ENCODE measurements around the gene SLC6A18.

SLC6A18 gene

DNA sequence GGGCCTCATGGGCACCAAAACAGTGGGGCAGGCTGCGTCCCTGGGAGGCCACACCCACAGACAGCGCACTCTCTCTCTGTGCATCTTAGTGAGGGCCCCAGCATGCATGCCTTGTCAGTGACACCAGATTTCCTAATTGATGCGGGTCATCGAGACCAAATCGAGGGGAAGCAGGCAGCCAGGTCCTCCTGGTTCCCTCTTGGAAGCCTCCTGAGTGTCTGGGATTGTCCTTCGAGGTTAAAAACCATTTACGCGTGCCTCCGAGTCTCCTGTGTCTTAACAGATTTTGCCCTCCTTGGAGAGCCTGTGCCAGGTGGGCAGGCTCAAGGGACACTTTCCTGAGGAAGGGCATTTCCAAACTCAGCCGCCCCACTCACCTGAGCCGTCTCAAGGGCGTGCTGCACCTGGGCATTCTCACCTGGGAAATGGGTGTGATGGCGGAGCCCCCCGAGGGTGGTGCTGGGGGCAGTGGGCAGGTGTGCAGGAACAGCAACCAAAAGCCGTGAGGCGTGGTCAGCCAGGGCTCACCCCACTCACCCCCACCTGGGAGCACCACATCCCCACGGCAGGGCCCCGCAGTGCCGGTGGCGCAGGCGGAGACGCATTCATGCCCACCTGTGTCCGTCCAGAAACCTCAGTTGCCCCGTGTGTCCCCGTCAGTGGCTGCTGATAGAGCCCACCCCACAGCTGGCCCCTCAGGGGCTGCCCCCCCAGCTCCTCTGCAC, 21.1 kb upstream of the SLC6A18 start:
- DNase-seq: no peak

DNA sequence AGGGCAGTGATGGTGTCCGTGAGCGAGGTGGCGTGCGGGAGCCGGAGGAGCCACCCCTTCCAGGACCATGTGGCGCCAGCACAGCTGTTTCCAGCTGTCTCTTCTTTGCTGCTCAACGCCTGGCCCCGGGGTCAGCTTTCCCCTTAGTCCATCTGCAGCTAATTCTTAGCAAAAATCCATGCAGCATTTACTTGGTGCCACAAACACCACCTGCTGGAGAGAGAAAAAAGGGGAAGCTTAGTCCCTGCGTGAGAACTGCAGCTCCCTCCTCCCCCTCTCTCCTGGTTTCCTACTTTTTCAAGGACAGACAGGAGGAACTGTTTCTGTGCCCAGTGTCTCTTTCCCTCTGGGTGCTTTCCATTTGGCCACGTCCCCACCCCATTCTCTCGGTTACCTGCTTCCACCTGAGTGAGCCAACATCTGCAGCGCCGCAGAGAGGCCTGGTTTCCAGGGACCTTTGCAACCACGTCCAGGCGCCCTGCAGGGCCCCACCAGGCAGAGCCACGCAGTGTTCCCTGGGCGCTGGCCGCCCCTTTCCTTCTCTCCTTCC, 20.4 kb upstream of the SLC6A18 start:
- DNase-seq: no peak

DNA sequence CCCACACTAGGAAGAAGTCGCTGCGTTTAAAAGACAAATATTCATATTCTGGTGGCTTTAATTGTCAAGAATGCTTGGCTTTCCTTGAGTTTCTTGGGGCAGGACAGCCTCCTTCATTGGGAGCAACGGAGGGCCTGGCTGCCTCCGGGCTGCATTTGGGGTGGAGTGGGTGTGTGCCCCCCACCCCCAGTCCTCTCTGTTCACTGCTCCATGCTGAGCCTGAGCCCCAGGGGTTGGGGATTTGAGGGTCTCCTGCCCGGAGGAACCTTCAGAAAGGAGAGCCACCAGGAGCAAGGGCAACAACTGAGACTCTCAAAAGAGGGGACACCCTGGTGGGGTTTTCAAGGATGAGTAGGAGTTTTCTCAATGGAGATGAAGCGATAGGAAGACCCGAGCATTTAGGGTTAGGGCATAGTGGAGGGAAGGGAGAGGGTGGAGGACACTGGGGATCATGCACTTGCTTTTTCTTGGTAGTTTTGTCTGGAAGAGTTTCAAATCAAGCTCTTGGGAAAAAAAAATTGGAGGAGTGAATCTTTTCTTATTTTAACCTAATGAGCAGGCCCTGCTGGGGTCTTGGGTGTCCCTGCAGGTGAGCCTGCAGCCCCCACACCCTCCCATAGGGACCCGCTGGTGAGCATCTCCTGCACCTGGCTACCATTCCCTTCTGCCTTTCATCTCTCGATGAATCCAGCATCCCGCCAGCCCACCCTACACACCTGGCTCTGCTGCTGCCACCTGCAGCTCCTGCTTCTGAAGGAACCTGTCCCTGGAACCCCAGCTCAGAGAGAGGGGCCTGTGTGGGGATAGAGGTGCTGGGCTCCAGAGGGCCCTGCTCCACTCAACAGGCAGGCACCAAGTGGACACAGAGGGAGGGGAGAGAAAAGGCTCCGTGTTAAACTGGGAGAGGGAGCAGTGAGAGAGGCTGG, 19.7 kb upstream of the SLC6A18 start:
- no peak for DNase-seq

DNA sequence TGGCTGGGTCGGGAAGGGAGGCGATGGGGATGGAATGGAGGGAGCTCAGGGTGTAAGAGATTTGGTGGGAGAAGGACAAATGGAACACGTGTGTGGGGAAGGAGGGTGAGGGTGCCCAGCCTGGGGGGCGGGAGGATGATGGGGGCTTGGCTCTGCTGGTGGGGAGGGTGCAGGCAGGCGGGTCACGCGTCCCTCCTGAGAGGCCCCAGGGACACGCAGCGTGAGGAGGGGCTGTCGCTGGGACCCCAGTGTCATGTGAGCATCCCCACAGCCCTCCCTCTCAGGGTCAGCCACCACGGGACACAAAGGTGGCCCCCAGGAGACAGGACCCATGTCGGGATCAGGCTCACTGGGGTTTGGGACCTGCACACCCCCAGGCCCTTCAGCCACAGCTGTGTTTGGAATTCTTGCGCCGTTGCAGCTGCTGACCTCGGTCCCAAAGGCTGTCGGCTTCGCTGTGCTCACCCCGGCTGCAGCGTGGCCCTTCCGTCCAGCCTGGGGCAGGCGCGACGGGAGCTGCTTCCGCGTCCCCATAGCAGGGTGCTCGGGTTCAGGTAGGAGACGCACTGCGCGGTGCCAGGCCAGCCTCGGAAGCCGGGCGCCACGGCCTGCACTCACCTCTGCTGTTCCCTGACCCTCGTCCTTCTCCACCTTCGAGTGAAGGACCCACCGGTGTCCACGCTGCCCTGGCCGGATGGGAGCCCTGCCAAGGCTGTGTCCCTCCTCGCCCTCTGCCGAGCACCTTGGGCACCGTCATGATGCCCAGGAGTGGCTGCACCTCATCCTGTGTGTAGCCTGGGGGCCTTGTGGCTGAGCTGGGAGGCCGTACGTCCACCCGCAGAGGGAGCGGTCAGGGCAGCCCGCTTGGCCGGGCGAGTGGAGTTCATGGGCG, 18.4 kb upstream of the SLC6A18 start:
- no peak for DNase-seq

DNA sequence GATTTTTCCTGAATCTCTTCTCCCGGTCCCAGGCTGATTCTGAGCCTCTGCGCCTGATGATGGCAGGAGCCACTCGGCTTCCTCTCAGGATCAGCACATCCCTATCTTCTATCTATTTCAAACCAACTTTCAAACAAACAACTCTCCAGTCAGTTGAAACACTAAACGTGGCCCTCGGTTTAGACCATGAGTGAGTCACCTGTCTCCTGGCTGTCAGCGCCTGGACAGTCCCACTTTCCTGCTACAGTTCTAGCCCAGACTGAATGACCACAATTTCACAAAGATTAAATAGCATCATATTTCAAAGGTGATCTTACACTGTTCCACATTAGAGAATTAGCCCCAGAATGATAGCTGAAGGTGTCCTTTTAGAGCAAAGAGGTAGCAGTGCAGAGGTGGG, 17.6 kb upstream of the SLC6A18 start:
- DNase-seq: no peak

DNA sequence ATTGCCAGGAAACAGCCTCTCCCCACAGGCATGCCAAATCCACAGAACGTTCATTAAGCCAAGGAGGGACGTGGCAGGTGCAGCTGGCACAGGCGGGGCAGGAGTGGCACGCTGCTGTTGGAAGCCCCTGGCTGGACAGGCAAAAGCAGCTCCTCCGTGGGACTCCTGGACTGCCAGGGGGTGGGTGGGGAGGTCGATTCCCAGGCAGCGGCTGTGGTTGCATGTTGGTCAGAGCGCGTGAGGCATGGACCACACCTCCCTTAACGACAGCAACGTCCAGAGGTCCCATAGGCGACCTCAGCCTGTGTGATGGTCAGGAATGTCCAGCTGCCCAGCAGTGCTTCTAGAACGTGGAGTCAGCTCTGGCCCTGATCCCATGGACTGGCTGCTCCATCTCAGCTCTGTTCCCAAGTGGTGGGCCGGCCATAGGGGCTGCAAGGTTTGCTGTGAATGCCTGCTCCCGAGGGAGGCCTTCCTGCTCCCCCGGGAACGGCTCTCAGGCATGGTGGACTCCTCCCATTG, 16.9 kb upstream of the SLC6A18 start:
- no peak for DNase-seq

DNA sequence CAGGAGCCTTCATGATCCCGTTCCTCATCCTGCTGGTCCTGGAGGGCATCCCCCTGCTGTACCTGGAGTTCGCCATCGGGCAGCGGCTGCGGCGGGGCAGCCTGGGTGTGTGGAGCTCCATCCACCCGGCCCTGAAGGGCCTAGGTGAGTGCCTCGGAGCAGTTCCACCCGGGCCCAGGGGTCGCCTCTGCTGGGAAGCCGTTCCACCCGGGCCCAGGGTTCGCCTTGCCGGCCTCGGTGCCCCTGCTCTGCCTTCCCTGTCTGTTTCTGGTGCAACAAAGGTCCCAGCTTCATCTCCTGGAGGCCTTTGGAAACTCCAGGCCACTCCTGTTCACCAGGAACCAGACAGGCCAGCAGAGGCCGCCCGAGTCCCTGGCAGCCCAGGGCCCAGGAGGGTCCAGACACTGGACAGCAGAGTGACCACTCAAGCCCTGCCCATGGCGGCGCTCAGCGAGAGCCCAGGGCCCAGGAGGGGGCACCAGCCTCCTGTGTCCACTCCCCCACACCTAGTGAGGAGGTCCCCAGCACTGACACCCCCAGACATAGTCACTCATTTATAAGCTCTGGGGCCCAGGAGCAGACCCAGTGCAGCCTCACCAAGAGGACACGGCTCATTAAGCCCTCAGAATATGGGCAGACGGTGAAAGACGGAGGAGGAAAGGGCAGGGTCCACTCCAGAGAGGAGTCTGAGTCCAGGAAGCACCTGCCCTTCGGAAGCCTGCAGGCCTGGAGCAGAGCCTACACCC, 16.3 kb upstream of the SLC6A18 start:
- DNase-seq: no peak

DNA sequence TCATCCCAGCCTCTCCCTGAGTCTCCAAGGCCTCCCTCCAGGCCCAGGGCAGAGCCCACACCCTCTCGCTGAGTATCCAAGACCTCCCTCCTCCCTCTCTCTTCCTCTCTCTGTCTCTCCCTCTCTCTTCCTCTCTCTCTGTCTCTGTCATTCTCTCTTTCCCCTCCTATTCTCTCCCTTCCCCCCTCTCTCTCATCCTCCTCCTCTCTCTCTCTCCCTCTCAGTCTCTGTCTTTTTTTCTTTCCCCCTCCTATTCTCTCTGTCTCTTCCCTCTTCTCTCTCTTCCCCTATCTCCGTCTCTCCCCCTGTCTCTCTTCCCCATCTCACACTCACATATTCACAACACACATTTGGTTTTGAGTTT, 15.7 kb upstream of the SLC6A18 start:
- no peak for DNase-seq

DNA sequence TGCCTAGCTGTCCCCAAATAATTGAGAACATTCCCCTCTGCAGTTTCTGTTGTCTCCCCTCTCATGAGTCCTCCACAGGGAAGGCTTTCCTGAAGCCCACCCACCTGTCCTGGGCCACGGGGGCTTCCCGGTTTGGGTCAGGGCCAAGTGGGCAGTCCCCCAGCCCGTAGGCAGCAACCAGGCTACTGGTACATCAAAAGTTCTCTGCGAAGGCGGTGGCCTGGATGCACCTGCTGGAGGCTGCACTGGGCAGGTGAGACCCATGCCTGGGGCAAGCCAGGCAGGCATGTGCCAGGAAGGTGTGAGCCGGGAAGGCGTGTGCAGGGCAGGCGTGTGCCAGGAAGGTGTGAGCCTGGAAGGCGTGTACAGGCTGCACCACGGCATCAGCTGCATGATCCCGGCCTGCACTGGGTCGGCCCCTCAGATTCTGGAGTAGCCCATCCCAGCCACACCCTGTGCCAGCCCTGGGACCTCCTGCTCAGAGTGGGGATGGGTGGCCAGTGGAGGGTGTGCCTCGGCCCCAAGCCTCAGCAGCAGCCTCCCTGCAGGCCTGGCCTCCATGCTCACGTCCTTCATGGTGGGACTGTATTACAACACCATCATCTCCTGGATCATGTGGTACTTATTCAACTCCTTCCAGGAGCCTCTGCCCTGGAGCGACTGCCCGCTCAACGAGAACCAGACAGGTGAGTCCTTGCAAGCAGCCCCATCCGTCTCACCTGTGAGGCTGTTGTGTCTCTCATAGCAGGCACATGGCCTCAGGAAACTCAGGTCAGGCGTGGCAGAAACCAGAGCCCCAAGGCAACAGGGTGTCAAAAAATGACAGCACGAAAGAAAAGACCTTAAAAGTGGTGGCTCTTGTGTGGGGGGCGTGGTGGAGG, 15.0 kb upstream of the SLC6A18 start:
- DNase-seq: no peak

DNA sequence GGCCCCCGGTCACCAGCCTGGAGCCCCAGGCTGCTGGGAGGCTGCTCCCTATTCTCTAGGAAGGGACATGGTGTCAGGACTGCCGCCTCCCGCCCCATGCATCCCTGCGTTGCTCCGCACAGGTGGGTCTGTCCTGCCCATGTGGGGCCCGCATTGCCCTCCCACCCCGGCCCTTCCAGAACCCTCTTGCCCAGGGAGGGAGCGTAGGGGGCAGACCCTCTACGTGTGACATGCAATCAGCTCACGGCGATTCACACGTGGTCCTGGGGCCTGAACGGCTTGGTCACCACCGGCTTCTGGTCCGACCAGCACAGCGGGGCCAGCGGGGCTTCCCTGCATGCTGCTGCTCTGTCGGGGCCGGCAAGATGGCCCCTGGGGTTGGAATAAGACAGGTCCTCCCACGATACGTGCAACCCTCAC, 14.3 kb upstream of the SLC6A18 start:
- DNase-seq: no peak

DNA sequence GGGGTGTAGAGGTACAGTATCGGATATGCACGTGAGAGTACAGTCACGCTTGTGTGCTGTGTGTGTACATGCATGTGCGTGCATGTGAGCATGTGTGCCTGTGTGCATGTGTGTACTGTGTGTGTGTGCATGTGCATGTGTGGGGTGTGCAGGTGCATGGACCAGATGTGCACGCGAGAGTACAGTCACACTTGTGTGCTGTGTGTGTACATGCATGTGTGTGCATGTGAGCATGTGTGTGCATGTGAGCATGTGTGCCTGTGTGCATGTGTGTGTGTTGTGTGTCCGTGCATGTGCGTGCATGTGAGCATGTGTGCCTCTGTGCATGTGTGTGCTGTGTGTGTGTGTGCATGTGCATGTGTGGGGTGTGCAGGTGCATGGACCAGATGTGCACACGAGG, 13.5 kb upstream of the SLC6A18 start:
- no peak for DNase-seq

DNA sequence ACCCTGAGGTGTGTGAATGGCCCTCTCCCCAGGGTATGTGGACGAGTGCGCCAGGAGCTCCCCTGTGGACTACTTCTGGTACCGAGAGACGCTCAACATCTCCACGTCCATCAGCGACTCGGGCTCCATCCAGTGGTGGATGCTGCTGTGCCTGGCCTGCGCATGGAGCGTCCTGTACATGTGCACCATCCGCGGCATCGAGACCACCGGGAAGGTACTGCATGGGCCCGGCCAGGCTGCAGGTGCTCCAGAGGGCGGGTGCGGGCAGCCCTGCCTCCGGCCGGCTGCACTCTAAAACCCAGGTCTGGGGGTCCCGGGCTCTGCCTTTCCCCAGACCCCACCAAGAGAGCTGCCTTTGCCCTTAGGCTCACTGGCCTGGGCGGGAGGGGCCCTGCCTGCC, 12.9 kb upstream of the SLC6A18 start:
- DNase-seq: no peak

DNA sequence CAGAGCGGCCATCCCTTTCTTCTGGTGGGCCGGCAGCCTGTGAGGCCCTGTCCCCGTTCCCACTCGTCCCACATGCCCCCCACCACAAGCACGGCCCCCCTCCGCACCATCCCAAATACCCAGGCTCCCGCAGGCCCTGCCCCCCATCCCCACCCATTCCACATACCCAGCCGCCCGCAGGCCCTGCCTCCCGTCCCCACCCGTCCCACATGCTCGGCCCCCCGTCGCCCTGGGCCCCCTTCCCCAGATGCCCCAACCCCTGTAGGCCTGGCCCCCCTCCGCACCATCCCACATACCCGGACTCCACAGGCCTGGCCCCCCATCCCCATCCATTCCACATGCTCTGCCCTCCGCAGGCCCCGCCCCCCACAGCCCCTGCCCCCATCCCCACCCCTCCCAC, 12.3 kb upstream of the SLC6A18 start:
- no peak for DNase-seq

DNA sequence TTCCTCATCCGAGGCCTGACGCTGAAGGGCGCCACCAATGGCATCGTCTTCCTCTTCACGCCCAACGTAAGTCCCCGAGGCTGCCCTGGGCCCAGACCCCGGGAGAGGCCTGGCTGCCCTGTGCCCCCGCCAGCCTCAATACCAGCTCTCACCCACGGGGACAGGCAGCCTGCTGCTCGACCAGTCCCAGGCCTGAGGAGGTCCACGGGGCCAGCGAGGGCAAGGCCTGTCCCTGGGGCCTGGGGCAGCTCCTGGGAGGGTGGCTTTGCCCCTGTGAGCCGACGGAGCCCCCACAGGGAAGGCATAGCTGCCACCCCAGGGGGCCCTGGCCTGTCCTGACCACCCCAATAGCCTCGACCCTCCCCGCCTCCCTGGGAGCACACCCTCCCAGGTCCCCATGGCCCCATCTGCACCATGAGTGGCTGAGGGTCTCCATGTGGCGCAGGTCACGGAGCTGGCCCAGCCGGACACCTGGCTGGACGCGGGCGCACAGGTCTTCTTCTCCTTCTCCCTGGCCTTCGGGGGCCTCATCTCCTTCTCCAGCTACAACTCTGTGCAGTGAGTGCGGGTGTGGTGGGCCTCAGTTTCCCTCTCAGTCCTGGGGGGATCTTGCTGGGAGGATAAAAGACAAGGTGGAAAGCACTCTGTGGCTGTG, 11.5 kb upstream of the SLC6A18 start:
- no peak for DNase-seq

DNA sequence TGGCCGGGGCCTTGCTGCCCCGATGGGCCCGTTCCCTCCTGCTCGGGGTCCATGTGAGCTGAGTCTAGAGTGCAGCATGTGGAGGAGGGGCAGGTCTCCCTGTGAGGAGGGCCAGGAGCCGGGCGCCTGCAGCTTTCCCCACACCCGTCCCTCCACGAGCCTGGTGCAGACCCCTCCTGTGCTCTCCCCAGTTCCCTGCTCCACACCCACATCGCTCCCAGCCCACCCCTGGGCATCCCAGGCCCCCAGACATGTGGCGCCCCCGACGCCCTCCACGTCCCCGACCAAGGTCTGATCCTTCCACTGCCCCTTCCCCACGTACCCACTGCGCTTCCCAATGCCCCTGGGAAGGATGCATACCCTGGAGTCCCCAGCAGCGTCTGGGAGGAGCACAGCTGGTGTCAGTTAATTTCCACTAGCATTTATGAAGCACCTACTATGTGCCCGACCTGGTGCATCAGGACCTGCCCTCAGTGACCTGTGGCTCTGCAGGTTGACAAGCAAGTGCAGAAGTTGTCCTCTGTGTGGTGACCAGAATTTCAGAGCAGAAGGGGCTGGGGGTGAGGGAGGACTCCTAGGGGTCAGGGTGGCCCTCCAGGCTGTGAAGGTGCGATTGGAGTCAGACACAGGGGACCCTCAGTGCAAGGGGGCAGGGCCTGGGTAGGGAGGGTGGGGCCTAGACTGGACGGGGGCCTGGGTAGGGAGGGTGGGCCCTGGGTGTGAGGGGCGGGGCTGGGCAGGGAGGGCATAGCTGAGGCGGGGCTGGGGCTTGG, 10.8 kb upstream of the SLC6A18 start:
- no peak for DNase-seq

DNA sequence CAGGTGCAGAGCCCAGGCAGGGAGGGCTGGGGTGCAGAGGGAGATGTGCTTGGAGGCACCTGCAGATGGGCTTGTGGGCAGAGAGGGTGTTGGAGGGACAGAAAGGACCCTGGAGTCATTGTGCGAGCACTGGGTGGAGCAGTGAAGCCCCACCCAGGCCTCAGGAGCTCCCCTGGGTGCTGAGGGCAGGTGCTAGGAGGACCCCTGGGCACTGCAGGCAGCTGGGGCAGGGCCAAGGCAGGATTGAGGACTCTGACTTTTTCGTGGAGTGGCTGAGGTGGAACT, 10.3 kb upstream of the SLC6A18 start:
- DNase-seq: no peak

DNA sequence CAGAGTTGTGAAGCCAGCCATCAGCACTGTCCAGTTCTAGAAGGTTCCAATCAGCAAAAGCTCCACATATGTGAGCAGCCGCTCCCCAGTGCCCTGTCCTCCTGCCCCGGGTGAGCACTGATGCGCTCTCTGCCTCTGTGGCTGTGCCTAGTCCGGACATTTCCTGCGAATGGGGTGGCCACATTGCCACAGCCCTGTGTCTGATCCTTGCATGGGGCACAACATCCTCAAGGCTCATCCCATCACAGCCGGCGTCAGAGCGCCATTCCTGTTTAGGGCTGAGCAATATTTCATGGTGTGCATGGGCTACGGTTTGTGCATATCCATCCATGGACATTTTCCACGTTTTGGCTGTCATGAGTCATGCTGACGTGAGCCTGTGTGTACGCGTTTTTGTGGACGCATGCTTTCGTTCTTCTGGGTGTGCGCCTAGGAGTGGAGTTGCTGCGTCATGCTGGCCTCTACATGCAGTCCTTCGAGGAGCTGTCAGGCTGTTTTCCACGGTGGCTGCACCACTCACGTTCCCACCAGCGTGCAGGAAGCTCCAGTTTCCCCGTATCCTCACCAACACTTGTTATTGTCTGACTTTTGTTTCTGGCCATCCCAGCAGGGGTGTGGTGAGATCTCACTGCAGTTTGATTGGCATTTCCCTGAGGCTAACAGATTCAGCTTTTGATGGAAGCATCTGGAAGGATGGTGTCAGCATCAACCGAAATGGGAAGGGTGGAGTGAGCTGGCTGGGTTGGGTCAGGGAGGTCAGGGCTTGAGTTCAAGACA, 9.7 kb upstream of the SLC6A18 start:
- DNase-seq: no peak

DNA sequence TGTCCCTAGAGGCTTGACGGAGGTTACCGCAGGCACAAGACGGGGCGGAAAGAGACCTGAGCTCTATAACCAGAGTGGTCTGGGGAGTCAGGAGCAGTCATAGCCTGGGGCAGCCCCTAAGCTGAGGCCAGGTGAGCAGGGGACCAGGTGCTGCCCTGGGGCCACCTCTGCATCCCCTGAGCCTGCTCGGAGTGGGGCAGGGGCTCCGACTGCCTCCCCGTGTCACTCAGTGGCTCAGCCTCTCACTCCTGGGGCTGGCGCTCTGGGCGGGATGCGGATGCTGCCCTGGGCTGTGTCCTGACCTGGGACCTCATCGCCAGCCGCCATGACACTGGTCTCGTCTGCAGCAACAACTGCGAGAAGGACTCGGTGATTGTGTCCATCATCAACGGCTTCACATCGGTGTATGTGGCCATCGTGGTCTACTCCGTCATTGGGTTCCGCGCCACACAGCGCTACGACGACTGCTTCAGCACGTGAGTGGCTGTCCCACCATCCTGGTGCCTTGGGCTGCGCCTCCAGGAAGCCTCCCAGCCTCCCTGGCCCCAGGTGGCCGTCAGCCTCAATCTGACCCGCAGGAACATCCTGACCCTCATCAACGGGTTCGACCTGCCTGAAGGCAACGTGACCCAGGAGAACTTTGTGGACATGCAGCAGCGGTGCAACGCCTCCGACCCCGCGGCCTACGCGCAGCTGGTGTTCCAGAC, 8.8 kb upstream of the SLC6A18 start:
- DNase-seq: no peak

All from hippocampal formation (tissue), 2 donors.